ENCODE data around the gene WFDC8.
"Not testable (repeated sequence)": the region's sequence is repeated elsewhere in the genome, so short reads cannot be mapped to it uniquely, and the experiment has no call there.

WFDC8 gene

DNA sequence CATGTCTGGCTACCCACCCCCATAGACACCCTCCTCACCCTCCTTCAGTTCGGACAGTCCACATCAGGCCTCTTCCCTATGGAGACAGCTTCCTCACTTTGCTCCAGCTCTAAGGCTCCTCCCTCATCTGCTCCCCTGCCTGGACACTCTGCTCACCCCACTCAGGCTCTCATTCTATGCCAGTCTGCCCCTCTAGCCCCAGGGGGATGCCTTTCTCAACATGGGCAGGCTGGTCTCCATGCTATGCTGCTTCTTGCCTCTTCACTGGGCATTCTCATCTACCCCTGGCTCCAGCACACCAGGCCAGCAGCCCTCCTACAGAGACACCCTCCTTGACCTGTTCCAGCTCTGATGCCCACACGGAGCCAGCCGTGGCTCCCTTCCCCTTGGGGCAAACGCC, at the start of gene WFDC8:
Gene WFDC8, minus strand, starts transcription at position 101 of the 400 bp plus-strand sequence. Its CDS starts 37 bp downstream, at position 64.
- no peak for DNase-seq (ENCODE audit: low spot score)

- DNase-seq (ENCODE audit: low spot score): no peak
Observed at GRCh38 chr20:45626540-45626939, 47.5 kb upstream of the WFDC8 start.

DNA sequence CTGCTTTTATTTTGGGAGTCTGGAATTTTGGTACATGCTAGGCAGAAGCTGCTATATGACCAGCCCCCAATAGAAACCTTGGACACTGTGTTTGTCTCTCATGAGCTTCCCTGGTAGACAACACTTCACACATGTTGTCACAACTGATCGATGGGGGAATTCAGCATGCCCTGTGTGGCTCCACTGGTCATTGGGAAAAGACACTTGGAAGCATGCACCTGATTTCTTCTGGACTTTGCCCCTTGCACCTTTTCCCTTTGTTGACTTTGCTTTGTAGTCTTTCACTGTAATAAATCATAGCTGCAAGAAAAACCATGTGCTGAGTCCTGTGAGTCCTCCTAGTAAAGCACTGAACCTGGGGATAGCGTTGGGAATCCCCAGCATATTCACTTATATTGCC, 42.5 kb upstream of the WFDC8 start:
- no peak for DNase-seq (ENCODE audit: low spot score)

- no peak for DNase-seq (ENCODE audit: low spot score)
Observed at GRCh38 chr20:45617591-45617990, 38.5 kb upstream of the WFDC8 start.

DNA sequence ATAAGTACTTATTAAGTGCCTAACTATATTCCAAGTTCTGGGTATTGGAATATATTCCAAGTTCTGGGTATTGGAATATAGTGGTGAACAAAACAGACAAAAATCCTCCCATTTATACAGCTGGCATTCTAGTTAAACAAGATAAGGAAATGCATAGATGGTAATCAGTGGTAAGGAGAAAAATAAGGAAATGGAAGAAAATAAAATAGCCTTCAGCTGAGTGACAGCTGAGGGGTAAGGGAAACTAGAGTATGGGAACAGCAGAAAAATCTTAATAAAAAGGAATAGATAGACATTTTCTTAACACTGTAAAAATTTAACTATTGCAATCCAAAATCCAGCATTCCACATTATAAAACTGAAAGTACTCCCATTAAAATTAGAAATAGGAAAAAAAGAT, 33.2 kb upstream of the WFDC8 start:
- DNase-seq (ENCODE audit: low spot score): no peak

GRCh38 chr20:45611054-45611453, 32.0 kb upstream of the WFDC8 start:
- no peak for DNase-seq (ENCODE audit: low spot score)

DNA sequence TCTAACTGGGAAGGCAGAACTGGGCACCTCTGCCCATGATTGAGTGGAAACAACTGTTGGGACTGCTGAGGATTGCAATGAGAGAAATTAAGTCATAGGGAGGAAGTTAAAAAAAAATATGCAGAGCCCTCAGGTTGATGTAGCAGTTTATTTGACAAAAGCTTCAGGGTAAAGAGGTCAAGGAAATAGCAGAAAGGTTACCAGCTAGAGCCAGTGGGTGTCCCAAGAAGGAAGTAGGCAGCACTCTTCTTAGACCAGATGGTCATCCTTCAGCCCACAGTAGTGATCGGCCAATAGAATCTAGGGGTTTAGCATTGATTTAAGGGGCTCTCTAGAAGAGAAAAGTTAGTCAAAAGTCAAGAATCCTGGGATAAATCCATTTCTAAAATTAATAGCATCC, 28.7 kb upstream of the WFDC8 start:
- no peak for DNase-seq (ENCODE audit: low spot score)

- no peak for DNase-seq (ENCODE audit: low spot score)
Observed at GRCh38 chr20:45595235-45595634, 16.2 kb upstream of the WFDC8 start.

DNA sequence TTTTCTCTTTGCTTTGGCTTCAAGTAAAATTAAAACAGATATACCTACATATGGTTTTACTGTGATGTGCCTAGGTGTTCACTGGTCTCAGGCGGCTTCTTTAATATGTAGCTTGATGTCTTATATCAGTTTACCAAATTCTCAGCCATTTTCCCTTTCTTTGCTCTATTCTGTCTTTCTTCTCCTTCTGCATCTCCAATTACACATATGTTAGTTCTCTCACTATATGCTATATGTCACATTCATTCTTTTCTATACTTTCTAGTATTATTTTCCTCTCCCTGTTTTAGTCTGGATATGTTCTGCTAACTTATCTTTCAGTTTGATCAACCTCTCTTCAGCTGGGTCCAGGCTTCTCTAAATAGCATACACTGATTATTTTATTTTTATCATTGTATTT, 14.4 kb upstream of the WFDC8 start:
- DNase-seq (ENCODE audit: low spot score): no peak

GRCh38 chr20:45592574-45593189, 13.6 kb upstream of the WFDC8 start:
- no peak for DNase-seq (ENCODE audit: low spot score)

GRCh38 chr20:45589725-45590124, 10.6 kb upstream of the WFDC8 start:
- no peak for DNase-seq (ENCODE audit: low spot score)

GRCh38 chr20:45588800-45589199, 9.7 kb upstream of the WFDC8 start:
- DNase-seq (ENCODE audit: low spot score): no peak

GRCh38 chr20:45585986-45586385, 6.9 kb upstream of the WFDC8 start:
- not testable (repeated sequence) for DNase-seq (ENCODE audit: low spot score)

DNA sequence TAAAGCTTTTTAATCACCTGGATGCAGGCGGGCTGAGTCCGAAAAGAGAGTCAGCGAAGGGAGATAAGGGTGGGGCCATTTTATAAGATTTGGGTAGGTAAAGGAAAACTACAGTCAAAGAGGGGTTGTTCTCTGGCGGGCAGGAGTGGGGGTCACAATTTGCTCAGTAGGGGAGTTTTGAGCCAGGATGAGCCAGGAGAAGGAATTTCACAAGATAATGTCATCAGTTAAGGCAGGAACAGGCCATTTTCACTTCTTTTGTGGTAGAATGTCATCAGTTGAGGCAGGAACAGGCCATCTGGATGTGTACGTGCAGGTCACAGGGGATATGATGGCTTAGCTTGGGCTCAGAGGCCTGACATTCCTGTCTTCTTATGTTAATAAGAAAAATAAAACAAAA, 5.2 kb upstream of the WFDC8 start:
- not testable (repeated sequence) for DNase-seq (ENCODE audit: low spot score)

- no peak for DNase-seq (ENCODE audit: low spot score)
Observed at GRCh38 chr20:45583502-45583901, 4.4 kb upstream of the WFDC8 start.

- DNase-seq (ENCODE audit: low spot score): no peak
Observed at GRCh38 chr20:45581702-45582101, 2.6 kb upstream of the WFDC8 start.

- no peak for DNase-seq (ENCODE audit: low spot score)
Observed at GRCh38 chr20:45578231-45578630, 853 bp downstream of the WFDC8 start.

DNA sequence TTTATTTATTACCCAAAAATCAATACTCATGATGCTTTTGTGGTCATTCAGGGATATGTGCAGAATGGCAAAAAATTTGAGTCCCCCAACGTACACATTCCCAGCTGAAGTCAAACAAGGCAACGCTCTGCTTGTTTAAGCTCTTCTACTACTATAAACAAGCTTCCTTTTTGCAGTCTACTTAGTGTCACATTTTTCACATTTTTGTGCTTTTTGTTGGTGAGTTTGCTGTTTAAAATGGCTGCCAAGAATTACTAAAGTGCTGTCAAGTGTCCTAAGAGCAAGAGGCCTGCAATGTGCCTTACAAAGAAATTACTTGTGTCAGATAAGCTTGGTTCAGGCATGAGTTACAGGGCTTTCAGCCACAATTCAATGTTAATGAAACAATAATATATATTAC, 2.1 kb downstream of the WFDC8 start:
- no peak for DNase-seq (ENCODE audit: low spot score)

DNA sequence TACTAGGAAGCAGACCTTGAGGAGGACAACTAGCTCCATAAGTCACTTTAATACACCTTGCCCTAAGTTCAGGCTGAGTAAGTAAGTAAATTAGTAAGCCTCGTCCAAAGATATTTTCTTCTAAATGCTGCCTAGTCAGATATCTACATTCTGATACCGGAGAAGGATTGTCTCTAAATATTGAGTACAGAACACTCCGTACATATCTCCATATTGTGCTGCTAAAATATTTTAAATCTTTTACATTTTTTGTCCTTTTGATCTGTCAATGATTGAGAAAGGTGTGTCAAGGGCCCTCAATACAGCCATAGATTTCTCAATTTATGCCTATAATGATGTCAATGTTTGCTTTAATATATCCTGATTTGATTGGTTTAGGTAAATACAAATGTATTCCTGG, 3.2 kb downstream of the WFDC8 start:
- no peak for DNase-seq (ENCODE audit: low spot score)

- not testable (repeated sequence) for DNase-seq (ENCODE audit: low spot score)
Observed at GRCh38 chr20:45569650-45570049, 9.4 kb downstream of the WFDC8 start.

DNA sequence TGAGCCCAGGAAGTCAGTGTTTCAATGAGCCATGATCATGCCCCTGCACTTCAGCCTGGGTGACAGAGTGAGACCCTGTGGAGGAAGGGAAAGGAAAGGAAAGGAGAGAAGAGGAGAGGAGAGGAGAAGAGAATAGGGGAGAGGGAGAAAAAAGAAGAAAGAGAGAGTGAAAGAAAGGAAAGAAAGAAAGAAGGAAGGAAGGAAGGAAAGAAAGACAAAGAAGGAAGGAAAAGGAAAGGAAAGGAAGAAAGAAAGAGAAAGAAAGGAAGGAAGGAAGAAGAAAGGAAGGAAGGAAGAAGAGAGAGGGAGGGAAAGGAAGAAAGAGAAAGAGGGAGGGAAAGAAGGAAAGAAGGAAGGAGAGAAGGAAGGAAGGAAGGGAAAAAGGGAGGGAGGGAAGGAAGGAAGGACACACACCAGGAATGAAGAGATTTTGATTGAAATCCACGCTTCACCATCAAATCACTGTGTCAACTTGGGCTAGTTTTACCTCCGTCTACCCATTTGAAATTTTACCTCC, 14.3 kb downstream of the WFDC8 start:
- no peak for DNase-seq (ENCODE audit: low spot score)

- no peak for DNase-seq (ENCODE audit: low spot score)
Observed at GRCh38 chr20:45555198-45555597, 23.9 kb downstream of the WFDC8 start.

DNA sequence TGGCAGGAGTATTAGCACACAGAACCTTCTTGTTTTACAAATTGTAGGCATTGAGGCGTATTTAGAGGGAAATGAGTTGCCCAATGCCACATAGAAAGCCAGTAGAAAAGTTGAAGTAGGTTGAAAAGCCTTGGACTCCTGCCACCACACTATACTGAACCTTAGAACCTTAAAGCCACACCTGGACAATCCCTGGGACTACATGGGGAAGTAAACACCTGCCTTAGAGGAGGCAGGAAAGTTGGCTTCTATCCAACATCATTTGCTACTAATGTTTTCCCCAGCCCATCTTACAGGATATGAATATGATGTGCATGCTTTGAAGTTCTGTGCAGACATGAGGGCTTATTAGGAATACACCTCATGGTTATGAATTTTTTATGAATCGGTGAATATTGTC, 26.6 kb downstream of the WFDC8 start:
- DNase-seq (ENCODE audit: low spot score): no peak

GRCh38 chr20:45550765-45551164, 28.3 kb downstream of the WFDC8 start:
- DNase-seq (ENCODE audit: low spot score): no peak

Data from HuH-7.5 (cell line).